ENCODE data around the gene MINAR2.

Gene MINAR2

GRCh38 chr5:129743541-129744187 is 4.2 kb upstream of the MINAR2 start:
- no peak for TF ChIP-seq POLR2AphosphoS5 (IDR thresholded peaks at IDR 0.05; ENCODE audit: low read depth, low read length)

GRCh38 chr5:129745997-129746396 is 1.9 kb upstream of the MINAR2 start:
- TF ChIP-seq TAF1 (IDR thresholded peaks at IDR 0.05; ENCODE audit: borderline replicate concordance, insufficient read depth, low read length) (no peak), POLR2AphosphoS5 (IDR thresholded peaks at IDR 0.05; ENCODE audit: low read depth, low read length) (no peak), REST (IDR thresholded peaks at IDR 0.05; ENCODE audit: insufficient read depth in 1 of 2, low read depth in 2 of 2, low read length in 2 of 2) (no peak), FOXP2 (optimal IDR thresholded peaks at IDR 0.05; ENCODE audit: borderline replicate concordance, extremely low read depth, extremely low read length, insufficient read depth) (no peak), SIN3A (IDR thresholded peaks at IDR 0.05; ENCODE audit: borderline replicate concordance, insufficient read depth, low read length) (no peak)

GRCh38 chr5:129746876-129747275 is 1.0 kb upstream of the MINAR2 start:
- no peak for TF ChIP-seq TAF1 (IDR thresholded peaks at IDR 0.05; ENCODE audit: borderline replicate concordance, insufficient read depth, low read length)
- TF ChIP-seq POLR2AphosphoS5 (IDR thresholded peaks at IDR 0.05; ENCODE audit: low read depth, low read length): no peak
- no peak for TF ChIP-seq FOXP2 (optimal IDR thresholded peaks at IDR 0.05; ENCODE audit: borderline replicate concordance, extremely low read depth, extremely low read length, insufficient read depth)
- TF ChIP-seq REST (IDR thresholded peaks at IDR 0.05; ENCODE audit: insufficient read depth in 1 of 2, low read depth in 2 of 2, low read length in 2 of 2): no peak
- no peak for TF ChIP-seq SIN3A (IDR thresholded peaks at IDR 0.05; ENCODE audit: borderline replicate concordance, insufficient read depth, low read length)

- no peak for TF ChIP-seq POLR2AphosphoS5 (IDR thresholded peaks at IDR 0.05; ENCODE audit: low read depth, low read length)
- TF ChIP-seq TAF1 (IDR thresholded peaks at IDR 0.05; ENCODE audit: borderline replicate concordance, insufficient read depth, low read length): no peak
- no peak for TF ChIP-seq SIN3A (IDR thresholded peaks at IDR 0.05; ENCODE audit: borderline replicate concordance, insufficient read depth, low read length)
Measured at GRCh38 chr5:129748913-129749880, 1.3 kb downstream of the MINAR2 start.

GRCh38 chr5:129760636-129761325 is 12.9 kb downstream of the MINAR2 start:
- TF ChIP-seq REST (IDR thresholded peaks at IDR 0.05; ENCODE audit: insufficient read depth in 1 of 2, low read depth in 2 of 2, low read length in 2 of 2) (no peak), FOXP2 (optimal IDR thresholded peaks at IDR 0.05; ENCODE audit: borderline replicate concordance, extremely low read depth, extremely low read length, insufficient read depth) (no peak), SIN3A (IDR thresholded peaks at IDR 0.05; ENCODE audit: borderline replicate concordance, insufficient read depth, low read length) (no peak), TAF1 (IDR thresholded peaks at IDR 0.05; ENCODE audit: borderline replicate concordance, insufficient read depth, low read length) (no peak), POLR2AphosphoS5 (IDR thresholded peaks at IDR 0.05; ENCODE audit: low read depth, low read length) (no peak)
